Activated CD4-positive, alpha-beta T cell treated with anti-CD3 and anti-CD28 coated beads for 1 hour (primary cell): ENCODE measurements around the gene TMEM269.

Source experiments
- DNase-seq: peaks from one replicate; pipeline ENCODE4 v3.0.0-alpha.2; 2020

The TMEM269 gene

DNA sequence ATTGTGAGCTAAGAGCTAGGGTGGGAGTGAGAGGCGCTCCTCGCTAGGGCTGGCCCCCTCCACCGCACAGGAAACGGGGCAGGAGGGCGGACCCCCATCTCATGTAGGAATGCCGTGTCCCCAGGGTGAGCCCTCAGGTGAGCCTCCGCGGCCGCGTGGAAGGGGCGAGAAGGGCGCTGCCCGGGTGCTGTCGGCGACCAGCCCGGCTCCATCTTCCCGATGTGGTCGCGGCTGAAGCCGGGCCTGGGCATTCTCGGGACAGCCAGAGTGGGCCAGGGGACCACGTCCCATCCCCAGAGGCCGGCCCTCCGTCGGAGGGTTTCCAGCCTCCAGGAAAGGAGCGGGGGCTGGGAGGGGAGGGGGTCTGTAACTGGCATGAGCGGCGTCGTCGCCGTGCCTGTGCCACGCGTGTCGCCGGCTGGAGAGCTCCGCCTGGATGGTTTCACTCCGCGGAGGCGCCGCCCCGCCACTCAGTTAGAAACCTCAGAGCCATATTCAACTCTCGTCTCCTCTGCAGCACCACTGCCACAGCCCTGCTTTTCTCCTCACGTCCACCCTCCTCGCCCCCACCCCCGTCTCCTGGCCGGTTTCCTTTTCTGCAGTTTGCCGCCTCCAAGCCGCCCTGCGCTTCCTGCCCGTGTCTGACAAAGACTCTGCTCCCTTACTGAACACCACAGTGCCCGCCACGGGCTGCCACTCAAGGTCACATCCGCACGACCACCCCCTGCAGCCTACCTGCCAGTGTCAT, at the start of gene TMEM269:
TMEM269 (plus strand) TSS at position 46 of the 748 bp plus-strand sequence. CDS start 4,903 bp downstream, outside the sequence.
- peak; percentile 26 for DNase-seq

- no peak for DNase-seq
These were observed 49.7 kb upstream of the TMEM269 start for GRCh38 chr1:42735056-42735455.

DNA sequence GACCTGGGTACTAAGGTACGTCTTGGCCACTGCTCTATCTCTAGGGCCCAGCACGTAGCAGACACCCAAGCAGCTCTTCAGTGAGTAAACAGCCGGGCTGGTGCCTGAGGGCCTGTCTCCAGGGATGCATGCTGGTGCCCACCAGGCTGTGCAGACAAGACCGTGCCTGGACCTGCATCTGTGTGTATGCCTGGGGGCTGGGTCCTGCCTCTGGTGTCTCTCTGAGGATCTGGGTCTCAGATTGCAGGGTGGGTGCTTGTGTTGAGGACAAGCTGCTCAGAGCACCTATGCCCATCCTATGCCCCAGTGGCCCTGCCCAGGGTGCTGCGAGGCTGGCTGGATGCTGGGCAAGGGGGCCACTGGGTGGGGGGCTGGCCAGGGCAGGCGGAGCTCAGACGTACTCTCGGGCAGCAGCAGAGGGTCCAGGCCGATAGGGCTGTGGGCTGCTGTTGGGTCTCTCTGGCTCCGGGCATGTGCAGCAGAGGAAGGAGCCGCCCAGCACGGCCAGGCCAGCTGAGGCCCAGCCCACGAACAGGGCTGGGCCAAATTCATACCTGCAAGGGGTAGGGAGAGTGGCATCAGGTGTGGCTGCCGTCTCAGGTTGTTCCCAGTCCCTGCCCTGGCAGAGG, 49.2 kb upstream of the TMEM269 start:
- no peak for DNase-seq

DNA sequence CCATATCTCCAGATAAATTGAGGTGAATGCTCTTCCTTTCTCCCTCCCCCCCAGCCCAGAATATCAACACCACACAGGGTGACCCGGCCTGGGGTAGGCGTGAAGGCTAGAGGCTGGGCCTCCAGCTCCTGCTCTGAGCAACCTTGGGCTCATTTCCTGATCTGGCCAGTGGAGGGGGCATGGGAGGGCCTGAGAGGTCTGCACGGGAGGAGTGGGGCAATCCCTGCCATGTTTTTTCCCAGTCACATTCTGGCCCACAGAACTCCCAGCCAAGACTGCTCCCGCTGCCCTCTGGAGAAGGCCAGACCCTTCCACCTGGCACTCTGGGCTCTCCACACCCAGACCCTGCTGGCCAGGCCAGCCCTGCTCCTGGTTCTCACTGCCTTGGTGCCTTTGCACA, 48.6 kb upstream of the TMEM269 start:
- DNase-seq, result no peak

GRCh38 chr1:42736571-42737200, 48.1 kb upstream of the TMEM269 start:
- DNase-seq, result no peak

GRCh38 chr1:42737257-42737656, 47.5 kb upstream of the TMEM269 start:
- DNase-seq, result no peak

DNA sequence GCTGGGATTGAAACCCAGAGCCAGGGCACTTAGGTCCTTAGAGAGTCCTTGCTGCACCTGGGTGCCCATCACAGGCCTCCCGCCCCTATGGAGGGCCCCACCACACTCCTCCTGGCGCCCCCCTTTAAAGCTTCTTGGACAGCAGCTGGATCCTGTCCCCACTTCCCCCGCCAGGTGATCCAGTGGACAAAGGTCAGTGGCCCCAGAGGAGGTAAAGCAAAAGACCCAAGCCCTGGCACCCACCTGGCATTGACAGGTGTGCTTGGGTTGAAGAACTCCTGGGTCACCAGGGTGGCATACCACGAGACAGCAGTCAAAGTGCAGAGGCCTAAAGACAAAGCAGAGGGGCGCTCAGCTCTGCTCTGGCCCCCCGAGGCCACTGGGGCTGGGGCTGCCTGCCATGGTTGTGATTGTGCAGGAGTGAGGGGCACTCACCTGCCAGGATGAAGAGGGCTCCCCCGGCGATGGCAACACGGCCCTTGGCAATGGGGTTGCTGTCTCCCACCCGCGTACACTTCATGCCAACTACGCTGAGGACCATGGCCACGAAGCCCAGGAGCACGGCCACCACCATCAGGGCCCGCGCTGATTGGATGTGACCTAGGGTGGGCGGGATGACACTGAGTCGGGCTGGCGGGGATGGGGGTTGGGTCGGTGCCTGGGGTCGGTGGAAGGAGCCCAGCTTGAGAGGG, 46.7 kb upstream of the TMEM269 start:
- no peak for DNase-seq

DNA sequence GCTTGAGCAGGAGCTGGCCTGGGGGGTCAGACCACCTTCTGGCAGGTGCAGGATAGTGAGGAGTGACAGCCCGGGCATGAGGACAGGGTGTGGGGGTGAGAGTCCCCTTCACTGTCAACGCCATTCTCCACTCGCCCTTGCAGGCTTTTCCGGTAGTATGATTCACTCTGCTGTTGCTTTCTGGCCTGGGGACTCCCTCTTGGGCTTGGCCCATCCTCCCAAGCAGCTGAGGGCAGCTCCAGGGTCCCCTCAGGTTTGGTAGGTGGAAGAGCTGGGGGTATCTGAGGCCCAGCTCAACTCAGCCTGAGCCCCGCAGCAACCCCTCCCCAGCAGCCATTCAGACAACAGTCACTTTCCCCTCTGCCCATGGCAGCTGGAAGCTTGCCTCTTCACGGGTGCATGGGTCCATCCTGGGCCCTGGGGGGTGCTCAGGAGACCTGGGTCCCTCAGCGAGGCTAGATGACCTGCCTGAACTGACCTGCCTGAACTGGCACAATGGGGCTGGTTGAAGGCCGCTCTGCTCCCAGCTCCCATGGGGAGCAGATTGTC, 46.0 kb upstream of the TMEM269 start:
- DNase-seq, result no peak

DNA sequence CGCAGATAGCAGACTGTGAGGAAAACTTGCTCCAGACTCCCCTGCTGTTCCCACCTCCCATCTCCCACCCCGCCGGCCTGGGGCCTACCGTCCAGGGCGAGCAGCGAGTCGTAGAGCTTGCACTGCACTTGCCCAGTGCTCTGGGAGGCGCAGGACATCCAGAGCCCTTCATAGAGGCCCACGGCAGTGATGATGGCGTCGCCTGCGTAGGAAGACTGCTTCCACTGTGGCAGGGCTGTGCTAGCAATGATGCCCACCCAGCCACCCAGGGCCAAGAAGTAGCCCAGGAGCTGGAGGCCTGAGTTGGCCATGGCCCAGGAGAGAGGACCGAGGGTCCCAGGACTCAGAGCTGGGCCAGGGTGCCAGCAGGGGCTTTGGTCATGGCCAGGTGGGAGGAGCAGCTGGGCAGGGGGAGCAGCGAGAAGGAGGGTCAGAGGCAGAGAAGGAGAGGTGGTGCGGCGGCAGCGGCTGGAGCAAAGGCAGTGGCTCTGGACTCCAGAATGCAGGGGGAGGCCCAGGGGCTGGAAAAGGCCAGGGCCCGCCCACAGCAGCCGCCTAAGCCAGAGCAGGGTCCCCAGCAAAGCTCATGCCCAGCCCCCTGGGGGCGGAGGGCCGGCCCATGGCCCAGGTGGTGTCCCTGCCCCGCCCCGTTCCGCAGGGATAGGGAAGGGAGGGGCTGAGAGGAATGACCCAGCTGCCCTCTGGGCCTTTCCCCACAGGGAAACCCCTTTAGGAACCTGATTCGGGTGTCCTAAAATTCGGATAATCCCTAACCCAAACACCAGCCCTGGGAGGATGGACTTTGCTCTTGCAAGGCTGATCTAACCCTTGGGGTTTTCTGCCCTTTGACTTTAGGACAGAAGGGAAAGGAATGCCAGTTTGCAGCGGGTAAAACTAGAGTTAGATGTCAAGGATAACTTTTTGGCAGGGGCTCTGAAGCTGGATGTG, 44.8 kb upstream of the TMEM269 start, which contains the start of gene CLDN19:
CLDN19 (minus strand) TSS at position 484 of the 948 bp plus-strand sequence; CDS start at position 311, 173 bp downstream.
- DNase-seq, result no peak

GRCh38 chr1:42740851-42741580, 43.8 kb upstream of the TMEM269 start:
- DNase-seq, result no peak

- DNase-seq, result no peak
These were observed 43.1 kb upstream of the TMEM269 start for GRCh38 chr1:42741706-42742105.

DNA sequence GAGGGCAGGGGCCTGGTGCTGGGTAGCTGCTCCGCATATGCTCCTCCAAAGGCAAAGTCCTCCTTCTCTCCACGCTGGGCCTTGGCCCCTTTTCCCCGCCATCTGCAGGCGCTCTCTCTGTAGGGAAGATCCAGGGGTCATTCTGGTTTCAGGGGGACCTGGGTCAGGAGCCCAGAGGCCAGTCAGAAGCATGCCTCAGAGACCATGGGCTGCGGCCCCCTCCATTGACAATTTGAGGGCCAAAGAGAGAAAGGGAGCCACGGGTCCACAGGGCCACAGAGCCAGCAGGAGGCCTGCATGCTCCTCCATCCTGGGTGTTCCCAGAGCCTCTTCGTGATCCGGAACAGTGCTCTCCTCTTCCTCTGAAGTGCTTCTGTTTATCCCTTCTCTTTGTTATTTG, 42.6 kb upstream of the TMEM269 start:
- DNase-seq, result no peak

DNA sequence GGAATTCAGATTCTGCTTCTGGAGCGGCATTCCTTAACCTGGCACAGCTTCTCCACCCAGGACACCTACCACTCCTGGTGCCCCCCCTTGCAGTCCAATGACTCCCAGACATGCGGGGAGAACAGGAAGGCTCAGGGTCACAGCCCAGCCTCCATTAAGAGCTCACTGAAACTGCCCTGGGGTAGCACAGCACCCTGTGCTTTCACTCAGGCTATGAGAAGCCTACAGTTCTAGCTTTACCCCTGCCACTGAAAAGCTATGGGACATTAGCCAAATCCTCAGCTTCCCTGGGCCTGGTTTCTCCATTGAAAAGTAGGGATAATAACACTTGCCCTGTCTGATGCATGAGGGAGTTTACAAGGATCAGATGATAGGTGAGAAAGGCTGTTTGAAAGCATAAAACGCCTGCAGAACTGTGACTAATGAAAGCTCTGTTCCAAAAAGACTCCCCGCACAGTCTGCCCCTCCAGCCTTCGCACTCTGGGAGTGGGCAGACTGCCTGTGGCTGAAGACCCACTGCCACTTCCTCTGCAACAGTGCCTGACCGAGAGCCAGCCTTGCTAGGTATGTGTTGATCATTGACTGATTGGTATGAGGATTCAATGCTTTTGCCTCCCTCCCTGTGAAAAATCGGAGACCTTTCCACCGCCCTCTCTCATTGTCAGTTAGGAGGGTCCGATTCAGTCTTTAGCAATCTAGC, 42.0 kb upstream of the TMEM269 start:
- DNase-seq, result no peak

DNA sequence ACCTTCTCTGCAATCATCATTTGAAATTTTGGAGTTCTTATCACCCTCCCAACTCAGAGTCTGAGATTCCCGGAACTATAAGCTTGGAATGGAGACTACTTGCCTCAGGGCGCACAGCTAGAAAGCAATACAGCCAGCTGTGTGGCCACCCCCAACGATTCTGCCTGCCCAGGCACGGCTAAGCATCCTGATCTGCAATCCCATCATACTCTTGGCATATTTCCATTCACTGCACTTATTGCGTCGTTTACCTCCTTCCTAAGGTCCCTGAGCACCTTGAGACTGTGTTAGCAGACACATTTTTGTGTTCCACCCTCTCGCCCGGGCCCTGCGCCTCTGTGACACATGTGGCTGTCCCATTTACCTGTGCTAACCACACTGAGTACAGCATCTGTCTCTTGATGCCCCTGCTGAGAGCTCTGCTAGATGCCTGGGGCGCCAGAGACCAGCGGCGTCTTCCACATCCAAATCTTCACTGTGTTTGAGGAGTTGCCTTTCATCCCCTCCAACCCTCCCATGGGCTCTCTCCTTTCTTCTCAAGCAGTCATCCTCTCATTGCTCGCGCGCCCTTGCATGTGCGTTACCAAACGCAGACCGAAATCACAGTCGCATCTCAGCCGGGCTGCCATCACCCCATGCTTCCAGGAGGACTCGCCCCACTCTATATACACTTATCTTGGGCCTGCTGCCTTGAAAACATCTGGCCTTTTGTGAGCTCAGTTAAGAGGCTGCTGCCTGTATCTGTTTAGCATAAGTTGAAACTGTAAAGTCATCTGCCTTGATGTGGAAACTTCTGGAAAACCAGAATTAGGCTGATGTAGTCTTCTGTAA, 41.3 kb upstream of the TMEM269 start:
- no peak for DNase-seq

DNA sequence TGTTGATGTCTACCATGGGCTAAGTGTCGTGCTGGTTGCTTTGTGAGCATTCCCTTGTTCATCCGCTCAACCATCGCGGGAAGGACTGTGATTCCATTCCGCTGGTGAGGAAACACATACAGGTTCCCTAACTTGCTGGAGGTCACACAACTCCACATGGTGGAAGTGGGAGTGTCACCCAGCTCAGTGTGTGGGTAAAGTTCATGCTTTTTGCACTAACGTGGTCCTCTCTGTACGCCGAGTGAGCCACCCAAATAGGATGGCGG, 40.7 kb upstream of the TMEM269 start:
- DNase-seq, result no peak

GRCh38 chr1:42745851-42746250, 38.9 kb upstream of the TMEM269 start:
- DNase-seq, result no peak

GRCh38 chr1:42746436-42747105, 38.2 kb upstream of the TMEM269 start:
- no peak for DNase-seq

DNA sequence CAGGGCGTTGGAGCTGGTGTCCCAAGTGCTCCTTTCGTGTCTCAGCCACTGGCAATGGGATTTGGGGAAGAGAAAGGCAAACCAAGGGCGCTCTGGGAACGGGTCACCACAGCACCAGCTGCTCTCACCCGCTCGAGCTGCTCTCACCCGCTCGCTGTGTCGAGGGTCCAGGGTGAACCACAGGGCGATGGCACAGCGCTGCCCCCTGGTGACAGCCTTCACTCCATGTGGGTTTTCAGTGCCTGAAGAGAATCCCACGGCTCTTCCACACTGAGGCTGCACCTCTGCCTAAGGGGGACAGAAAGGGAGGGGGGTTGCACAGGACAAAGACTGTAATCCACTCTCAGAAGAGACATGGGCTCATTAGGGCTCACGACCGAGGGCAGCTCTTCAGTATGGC, 37.7 kb upstream of the TMEM269 start:
- peak; percentile 39 for DNase-seq

GRCh38 chr1:42748021-42748420, 36.8 kb upstream of the TMEM269 start:
- DNase-seq, result no peak
